Measurements from ENCODE around the gene ZSCAN18.

DNA sequence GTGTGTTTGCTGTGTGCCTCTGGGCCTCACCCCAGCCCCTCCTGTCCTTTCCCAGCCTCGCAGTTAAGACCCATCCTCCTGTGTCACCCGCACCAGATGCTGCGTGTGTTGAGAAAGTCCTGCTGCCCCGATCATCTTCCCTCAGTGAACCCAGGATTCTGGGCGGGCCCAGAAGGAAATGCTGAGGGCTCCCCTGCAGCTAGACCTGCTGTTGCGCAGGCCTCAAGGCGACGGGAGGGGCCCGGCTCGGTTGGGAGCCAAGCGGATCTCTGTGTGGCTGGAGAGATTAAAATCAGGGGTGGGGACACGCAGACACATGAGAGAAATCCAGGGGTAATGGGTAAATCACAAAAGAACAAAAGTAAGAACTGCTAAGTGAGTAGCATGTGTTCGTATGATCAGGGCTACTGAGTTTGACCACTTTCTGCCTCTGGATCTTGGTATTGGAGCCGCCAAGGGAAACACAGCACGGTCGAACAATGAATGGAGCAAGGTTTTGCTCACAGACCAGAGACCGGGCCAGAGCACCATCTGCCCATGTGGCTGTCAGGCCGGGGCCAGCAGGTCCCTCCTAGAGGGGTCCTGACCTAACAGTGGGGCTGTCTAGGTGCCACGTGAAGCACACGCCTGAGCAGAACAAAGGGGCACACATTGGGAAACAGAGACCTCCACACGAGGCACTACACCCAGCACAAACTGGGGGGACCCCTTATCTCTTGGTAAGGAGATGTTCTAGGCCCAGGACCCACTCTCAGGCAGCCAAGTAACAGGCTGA lies 57.1 kb downstream of the ZSCAN18 start:
- no peak for TF ChIP-seq POLR2A (IDR thresholded peaks at IDR 0.05)
- no peak for TF ChIP-seq CTCF (IDR thresholded peaks at IDR 0.05)
